ENCODE results near the gene SUSD6. TPM values are rescaled to one million over a fixed set of nuclear protein-coding genes. Genes with fewer than 3 reads are reported as not detected.
"Not testable (repeated sequence)": the region's sequence is repeated elsewhere in the genome, so short reads cannot be mapped to it uniquely, and the experiment has no call there.

SUSD6 gene
- total RNA-seq, 1 donor from 2014 or later: 31.2 TPM

DNA sequence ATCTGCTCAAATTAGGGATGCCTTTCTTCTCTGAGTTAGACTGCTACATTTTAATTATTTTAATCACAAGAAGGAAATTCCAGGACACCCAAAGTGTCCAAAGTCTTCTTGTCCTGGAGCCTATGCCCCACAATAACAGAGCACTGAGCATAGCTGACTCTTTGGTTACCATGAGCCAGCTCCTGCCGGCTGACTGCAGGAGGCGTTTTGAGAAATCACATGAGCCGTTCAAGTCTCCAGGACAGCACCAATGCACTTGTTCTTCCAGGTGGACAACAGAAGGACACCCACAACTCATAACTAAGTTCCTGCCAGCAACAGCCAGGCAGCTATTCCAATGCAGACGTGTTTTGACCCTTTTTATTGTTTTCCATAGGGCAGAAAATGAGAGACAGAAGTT is 109.5 kb downstream of the SUSD6 start:
- Mint-ChIP-seq H3K27ac (ENCODE audit: unreplicated experiment) (no peak overlapping the region), H3K9me3 (ENCODE audit: unreplicated experiment) (no peaks in the 10 kb centered on the region), H3K27me3 (ENCODE audit: unreplicated experiment) (peaks cover 3% of the 10 kb centered on the region), H3K4me1 (ENCODE audit: unreplicated experiment) (peaks cover 25% of the 10 kb centered on the region), H3K4me3 (ENCODE audit: unreplicated experiment) (no peak overlapping the region), H3K36me3 (ENCODE audit: unreplicated experiment) (peaks cover under 1% of the 10 kb centered on the region)
- TF ChIP-seq, protein P1, sequence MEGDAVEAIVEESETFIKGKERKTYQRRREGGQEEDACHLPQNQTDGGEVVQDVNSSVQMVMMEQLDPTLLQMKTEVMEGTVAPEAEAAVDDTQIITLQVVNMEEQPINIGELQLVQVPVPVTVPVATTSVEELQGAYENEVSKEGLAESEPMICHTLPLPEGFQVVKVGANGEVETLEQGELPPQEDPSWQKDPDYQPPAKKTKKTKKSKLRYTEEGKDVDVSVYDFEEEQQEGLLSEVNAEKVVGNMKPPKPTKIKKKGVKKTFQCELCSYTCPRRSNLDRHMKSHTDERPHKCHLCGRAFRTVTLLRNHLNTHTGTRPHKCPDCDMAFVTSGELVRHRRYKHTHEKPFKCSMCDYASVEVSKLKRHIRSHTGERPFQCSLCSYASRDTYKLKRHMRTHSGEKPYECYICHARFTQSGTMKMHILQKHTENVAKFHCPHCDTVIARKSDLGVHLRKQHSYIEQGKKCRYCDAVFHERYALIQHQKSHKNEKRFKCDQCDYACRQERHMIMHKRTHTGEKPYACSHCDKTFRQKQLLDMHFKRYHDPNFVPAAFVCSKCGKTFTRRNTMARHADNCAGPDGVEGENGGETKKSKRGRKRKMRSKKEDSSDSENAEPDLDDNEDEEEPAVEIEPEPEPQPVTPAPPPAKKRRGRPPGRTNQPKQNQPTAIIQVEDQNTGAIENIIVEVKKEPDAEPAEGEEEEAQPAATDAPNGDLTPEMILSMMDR (IDR thresholded peaks at IDR 0.05): no peak
- no peak for DNase-seq (ENCODE audit: extremely low spot score, unreplicated experiment)

DNA sequence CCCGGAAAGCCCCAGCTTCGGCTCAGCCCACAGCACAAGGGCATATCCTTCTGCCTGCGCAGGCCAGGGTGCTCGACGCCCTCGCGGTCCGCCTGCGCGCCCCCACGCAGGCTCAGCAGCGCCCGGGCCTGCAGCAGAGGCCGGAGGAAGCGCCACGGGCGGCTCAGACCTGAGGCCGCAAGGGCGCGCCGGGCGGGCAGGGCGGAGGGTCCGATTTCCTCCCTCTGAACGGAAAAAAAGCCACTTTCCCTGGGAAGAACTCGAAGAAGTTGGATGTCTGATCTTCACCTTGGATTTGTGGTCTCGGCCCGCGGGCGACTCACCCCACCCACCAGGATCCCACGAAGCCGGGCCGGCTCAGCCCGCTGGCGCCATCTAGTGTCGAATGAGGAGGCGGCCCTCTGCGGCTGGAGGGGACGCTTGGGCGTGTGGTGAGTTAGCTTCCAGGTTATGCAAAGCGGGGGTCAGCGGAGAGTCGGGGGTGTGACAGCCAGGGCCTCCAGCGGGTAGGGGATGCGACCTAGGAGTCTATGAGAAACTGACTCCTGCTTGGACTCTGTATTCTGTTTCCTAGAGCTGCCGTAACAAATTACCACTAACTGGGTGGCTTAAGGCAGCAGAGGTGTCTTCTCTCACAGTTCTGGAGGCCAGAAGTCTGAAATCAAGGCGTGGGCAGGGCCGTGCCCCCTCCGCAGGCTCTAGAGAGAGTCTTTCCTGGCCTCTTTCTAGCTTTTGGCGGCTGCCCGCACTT is 115.5 kb downstream of the SUSD6 start:
- Mint-ChIP-seq H3K36me3 (ENCODE audit: unreplicated experiment) (no peaks in the 10 kb centered on the region), H3K27me3 (ENCODE audit: unreplicated experiment) (peaks cover 13% of the 10 kb centered on the region), H3K4me3 (ENCODE audit: unreplicated experiment) (peak overlapping the region; percentile 61), H3K9me3 (ENCODE audit: unreplicated experiment) (no peaks in the 10 kb centered on the region), H3K4me1 (ENCODE audit: unreplicated experiment) (peaks cover 3% of the 10 kb centered on the region), H3K27ac (ENCODE audit: unreplicated experiment) (no peak overlapping the region)
- DNase-seq (ENCODE audit: extremely low spot score, unreplicated experiment): peak; percentile 93
- TF ChIP-seq, protein P1 (IDR thresholded peaks at IDR 0.05): peak; percentile 99

DNA sequence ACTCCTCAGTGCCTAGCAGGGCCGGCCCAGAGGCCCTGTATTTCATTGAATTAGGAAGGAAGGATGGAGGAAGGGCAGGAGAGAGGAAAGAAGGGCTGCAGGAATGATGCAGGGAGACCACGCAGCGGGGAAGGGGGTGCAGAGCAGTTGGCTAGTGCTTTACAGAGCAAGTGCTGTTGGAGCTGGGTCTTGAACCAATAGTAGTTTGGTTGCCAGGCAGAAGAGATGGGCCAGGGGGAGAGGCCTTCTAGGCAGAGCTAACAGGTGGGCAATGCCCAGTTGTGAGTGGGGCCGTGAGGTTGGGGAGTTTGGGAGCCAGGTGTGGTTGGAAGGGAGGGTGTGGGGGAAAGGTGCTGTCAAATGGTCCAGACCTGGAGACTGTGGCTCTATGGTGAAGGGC is 116.5 kb downstream of the SUSD6 start:
- Mint-ChIP-seq H3K4me3 (ENCODE audit: unreplicated experiment) (no peak overlapping the region), H3K27me3 (ENCODE audit: unreplicated experiment) (peaks cover 13% of the 10 kb centered on the region), H3K9me3 (ENCODE audit: unreplicated experiment) (no peaks in the 10 kb centered on the region), H3K4me1 (ENCODE audit: unreplicated experiment) (peaks cover 3% of the 10 kb centered on the region), H3K36me3 (ENCODE audit: unreplicated experiment) (no peaks in the 10 kb centered on the region), H3K27ac (ENCODE audit: unreplicated experiment) (no peak overlapping the region)
- DNase-seq (ENCODE audit: extremely low spot score, unreplicated experiment): no peak
- TF ChIP-seq, protein P1 (IDR thresholded peaks at IDR 0.05): no peak

DNA sequence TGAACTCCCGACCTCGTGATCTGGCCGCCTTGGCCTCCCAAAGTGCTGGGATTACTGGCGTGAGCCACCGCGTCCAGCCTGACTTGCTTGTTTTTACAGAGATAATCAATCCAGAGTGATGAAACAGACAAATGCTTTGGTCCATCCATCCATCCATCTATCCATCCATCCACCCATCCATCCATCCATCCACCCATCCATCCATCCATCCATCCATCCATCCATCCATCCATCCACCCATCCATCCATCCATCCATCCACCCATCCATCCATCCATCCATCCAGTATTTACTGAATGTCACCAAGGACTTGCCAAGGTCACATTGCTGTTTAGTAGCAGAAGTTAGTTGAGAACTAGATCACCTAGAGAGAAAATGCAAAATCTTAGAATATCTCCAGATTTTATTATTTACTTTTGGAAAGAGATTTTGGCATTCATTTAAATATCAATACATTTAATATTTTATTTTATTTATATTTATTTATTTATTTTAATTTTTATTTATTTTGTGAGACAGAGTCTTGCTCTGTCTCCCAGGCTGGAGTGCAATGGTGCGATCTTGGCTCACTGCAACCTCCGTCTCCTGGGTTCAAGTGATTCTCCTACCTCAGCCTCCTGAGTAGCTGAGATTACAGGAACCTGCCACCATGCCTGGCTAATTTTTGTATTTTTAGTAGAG is 120.7 kb downstream of the SUSD6 start:
- H3K36me3 Mint-ChIP-seq (ENCODE audit: unreplicated experiment); H3K9me3 Mint-ChIP-seq (ENCODE audit: unreplicated experiment); DNase-seq (ENCODE audit: extremely low spot score, unreplicated experiment); H3K4me3 Mint-ChIP-seq (ENCODE audit: unreplicated experiment); H3K4me1 Mint-ChIP-seq (ENCODE audit: unreplicated experiment); H3K27ac Mint-ChIP-seq (ENCODE audit: unreplicated experiment): not testable (repeated sequence)
- peaks cover 27% of the 10 kb centered on the region for H3K27me3 Mint-ChIP-seq (ENCODE audit: unreplicated experiment)

DNA sequence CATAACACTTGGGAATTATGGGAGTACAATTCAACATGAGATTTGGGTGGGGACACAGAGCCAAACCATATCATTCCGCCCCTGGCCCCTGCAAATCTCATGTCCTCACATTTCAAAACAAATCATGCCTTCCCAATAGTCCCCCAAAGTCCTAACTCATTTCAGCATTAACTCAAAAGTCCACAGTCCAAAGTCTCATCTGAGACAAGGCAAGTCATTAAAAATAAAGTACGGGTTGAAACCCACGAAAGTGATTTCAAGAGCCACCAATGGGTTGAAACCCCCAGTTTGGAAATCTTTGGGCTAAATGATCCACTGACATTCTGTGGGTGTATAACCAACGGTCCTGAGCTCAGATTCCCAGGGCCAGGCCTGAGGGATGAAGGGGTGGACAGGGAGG is 125.0 kb downstream of the SUSD6 start:
- H3K36me3 Mint-ChIP-seq (ENCODE audit: unreplicated experiment); H3K9me3 Mint-ChIP-seq (ENCODE audit: unreplicated experiment); H3K4me3 Mint-ChIP-seq (ENCODE audit: unreplicated experiment); H3K4me1 Mint-ChIP-seq (ENCODE audit: unreplicated experiment); DNase-seq (ENCODE audit: extremely low spot score, unreplicated experiment); H3K27ac Mint-ChIP-seq (ENCODE audit: unreplicated experiment): not testable (repeated sequence)
- H3K27me3 Mint-ChIP-seq (ENCODE audit: unreplicated experiment): peaks cover 23% of the 10 kb centered on the region

DNA sequence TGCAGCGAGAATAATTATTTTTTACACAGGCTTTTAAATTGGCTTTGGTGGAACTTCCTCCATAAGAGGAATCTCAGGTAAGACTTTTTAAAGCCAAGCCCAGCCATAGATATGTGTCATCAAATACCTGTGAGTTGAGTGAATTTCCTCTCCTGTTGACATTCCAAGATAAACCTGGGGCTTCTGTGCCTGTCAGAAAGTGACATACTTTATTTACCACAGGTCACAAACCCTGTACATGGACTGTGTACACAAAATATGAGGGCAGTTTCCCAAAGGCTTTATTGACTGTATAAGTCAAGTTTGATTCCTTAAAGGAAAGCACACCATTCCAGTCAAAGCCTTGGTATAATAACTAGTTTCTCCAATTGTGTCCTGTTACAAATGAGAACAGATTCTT is 129.7 kb downstream of the SUSD6 start:
- peaks cover 13% of the 10 kb centered on the region for H3K27me3 Mint-ChIP-seq (ENCODE audit: unreplicated experiment)
- TF ChIP-seq, protein P1 (IDR thresholded peaks at IDR 0.05): no peak
- no peak overlapping the region for H3K4me3 Mint-ChIP-seq (ENCODE audit: unreplicated experiment)
- H3K27ac Mint-ChIP-seq (ENCODE audit: unreplicated experiment): no peak overlapping the region
- no peak for DNase-seq (ENCODE audit: extremely low spot score, unreplicated experiment)
- no peaks in the 10 kb centered on the region for H3K36me3 Mint-ChIP-seq (ENCODE audit: unreplicated experiment)
- no peaks in the 10 kb centered on the region for H3K9me3 Mint-ChIP-seq (ENCODE audit: unreplicated experiment)
- H3K4me1 Mint-ChIP-seq (ENCODE audit: unreplicated experiment): no peaks in the 10 kb centered on the region

Measured in osteocyte (in vitro differentiated cells).